ENCODE data around the gene WDR86.

Gene WDR86

DNA sequence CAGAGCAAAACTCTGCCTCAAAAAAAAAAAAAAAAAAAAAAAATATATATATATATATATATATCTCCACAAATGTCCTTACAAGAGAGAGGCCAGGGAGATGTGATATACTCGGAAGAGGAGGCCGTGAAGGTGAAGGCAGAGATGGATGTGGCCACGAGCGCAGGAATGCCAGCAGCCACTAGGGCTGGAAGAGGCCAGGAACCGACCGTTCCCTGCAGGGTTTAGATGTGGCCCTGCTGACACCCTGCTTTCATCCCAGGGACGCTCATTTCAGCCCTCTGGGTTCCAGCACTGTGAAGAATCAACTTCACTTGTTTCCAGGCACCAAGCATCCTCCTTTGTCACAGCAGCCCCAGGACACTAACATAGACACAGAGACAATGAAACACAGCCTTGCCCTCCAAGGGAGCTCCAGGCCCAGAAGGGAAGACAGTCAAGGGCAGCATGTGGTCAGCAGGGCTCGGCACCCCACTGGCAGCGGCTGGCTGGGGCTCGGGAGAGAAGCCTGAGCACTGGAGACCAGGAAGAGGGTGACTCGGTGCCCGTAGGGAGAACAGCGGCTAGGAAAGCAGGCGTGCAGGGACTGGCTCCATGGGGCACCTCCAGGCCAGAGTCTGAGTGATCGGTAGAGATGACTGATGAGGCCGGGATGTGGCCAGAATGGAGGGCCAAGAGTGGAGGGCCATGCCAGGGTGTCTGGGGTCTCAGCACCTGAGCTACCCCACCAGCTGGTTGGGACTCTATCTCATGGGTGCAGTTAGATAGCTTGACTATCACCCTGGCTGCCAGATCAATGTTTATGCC is 7.6 kb downstream of the WDR86 start:
- FAIRE-seq (no peak), DNase-seq (ENCODE audit: insufficient read length) (no peak)
- TF ChIP-seq POLR2A (IDR thresholded peaks at IDR 0.05; ENCODE audit: low read depth, low read length) (no peak), POLR2AphosphoS5 (IDR thresholded peaks at IDR 0.05; ENCODE audit: low read depth, low read length) (no peak), TAF1 (IDR thresholded peaks at IDR 0.05; ENCODE audit: borderline replicate concordance, low read depth, low read length) (no peak)

DNA sequence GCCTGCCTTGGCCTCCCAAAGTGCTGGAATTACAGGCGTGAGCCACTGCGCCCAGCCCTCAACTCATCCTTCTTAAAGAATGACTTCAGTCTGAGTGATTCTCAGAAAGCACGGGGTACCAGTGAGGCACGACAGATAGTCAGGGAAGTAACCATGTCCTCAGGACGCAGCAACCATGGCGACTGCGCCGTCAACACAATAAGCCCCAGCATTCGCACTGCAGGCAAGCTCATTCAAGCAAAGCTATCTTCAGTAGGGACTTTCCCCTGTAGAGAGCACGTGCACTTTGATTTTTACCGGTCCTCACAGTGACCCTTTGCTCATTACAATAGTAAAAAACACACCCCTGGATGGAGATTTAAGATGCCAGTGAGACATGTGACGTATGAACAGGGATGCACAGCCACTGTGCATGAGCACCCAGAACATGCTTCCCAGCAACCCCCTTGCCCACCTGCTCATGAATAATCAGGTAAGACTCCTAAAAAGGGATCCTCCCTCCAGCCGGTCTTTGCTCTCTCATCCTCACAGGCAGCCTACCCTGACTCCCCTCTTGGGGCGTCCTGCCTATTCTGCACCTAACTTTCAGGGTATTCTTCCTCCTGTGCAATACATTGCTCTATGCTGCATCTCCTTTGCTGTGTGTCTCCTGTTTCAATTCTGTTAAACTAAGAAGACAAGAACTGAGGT is 9.1 kb downstream of the WDR86 start:
- TF ChIP-seq TAF1 (IDR thresholded peaks at IDR 0.05; ENCODE audit: borderline replicate concordance, low read depth, low read length) (no peak), POLR2AphosphoS5 (IDR thresholded peaks at IDR 0.05; ENCODE audit: low read depth, low read length) (no peak), POLR2A (IDR thresholded peaks at IDR 0.05; ENCODE audit: low read depth, low read length) (no peak)
- FAIRE-seq (no peak), DNase-seq (ENCODE audit: insufficient read length) (peak; percentile 44)

DNA sequence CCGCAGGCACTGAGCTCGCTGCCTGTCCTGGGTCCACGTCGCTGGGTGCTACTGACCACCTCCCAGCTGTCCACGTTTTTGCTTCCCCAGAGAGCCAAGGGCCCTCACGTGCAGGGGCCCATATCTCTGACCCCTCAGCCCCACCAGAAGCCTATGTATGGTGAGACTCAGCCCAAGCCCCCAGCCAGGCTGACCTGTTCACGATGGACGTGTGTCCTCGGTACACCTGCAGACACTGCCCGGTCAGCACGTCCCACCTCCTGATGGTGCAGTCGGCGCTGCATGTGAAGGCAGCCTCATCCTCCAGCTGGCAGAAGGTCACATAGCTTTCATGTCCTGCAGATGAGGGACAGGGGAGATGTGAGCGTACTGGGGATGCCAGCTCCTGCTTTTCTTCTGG is 9.9 kb downstream of the WDR86 start:
- TF ChIP-seq TAF1 (IDR thresholded peaks at IDR 0.05; ENCODE audit: borderline replicate concordance, low read depth, low read length) (no peak), POLR2A (IDR thresholded peaks at IDR 0.05; ENCODE audit: low read depth, low read length) (no peak)
- FAIRE-seq (no peak), DNase-seq (ENCODE audit: insufficient read length) (peak; percentile 6)

- TF ChIP-seq POLR2A (IDR thresholded peaks at IDR 0.05; ENCODE audit: low read depth, low read length) (no peak), POLR2AphosphoS5 (IDR thresholded peaks at IDR 0.05; ENCODE audit: low read depth, low read length) (no peak), TAF1 (IDR thresholded peaks at IDR 0.05; ENCODE audit: borderline replicate concordance, low read depth, low read length) (no peak)
- DNase-seq (ENCODE audit: insufficient read length) (no peak), FAIRE-seq (no peak)
Measured at GRCh38 chr7:151399305-151399601, 10.6 kb downstream of the WDR86 start.

DNA sequence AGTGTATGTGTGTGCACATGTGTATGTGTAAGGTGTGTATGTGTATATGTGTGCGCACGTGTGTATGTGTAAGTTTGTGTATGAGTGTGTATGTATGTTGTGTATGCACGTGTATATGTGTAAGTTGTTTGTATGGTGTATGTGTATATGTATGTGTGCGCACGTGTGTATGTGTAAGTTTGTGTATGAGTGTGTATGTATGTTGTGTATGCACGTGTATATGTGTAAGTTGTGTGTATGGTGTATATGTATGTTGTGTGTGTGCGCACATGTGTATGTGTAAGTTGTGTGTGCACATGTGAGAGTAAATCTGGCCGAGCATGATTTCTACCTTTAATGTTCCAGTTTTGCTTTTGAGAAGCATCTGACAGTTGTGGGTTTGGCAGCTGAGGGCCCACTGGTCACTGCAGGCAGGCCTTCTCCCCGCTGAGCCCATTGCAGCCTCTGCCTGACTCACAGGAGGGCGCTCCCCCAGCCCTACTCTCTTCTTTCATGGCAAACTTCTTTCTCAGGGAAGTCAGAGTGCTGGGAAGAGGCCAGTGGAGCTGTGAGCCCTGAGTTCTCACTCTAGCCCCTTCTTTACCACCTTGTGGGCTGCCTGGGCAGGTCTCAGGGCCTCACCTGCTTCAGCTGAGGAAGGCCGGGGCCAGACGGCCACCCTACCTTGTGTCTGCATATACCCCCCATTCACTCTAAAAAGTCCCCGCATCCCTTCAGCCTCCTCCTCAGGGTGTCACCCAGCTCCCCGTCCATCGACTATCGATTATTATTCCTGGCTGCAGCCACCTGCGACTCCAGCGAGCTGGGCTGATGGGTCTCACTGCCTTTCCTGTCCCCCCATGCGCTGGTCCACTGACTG is 11.2 kb downstream of the WDR86 start:
- no peak for FAIRE-seq
- no peak for DNase-seq (ENCODE audit: insufficient read length)
- TF ChIP-seq POLR2AphosphoS5 (IDR thresholded peaks at IDR 0.05; ENCODE audit: low read depth, low read length) (no peak), POLR2A (IDR thresholded peaks at IDR 0.05; ENCODE audit: low read depth, low read length) (no peak), TAF1 (IDR thresholded peaks at IDR 0.05; ENCODE audit: borderline replicate concordance, low read depth, low read length) (no peak)

GRCh38 chr7:151397026-151397425 is 12.8 kb downstream of the WDR86 start:
- DNase-seq (ENCODE audit: insufficient read length) (no peak), FAIRE-seq (no peak)
- no peak for TF ChIP-seq POLR2A (IDR thresholded peaks at IDR 0.05; ENCODE audit: low read depth, low read length)
- no peak for TF ChIP-seq TAF1 (IDR thresholded peaks at IDR 0.05; ENCODE audit: borderline replicate concordance, low read depth, low read length)
- TF ChIP-seq POLR2AphosphoS5 (IDR thresholded peaks at IDR 0.05; ENCODE audit: low read depth, low read length): no peak

GRCh38 chr7:151396328-151396970 is 13.4 kb downstream of the WDR86 start:
- TF ChIP-seq POLR2A (IDR thresholded peaks at IDR 0.05; ENCODE audit: low read depth, low read length): no peak
- no peak for TF ChIP-seq TAF1 (IDR thresholded peaks at IDR 0.05; ENCODE audit: borderline replicate concordance, low read depth, low read length)
- TF ChIP-seq POLR2AphosphoS5 (IDR thresholded peaks at IDR 0.05; ENCODE audit: low read depth, low read length): no peak
- no peak for FAIRE-seq

GRCh38 chr7:151395036-151395367 is 14.8 kb downstream of the WDR86 start:
- FAIRE-seq: no peak
- DNase-seq (ENCODE audit: insufficient read length): no peak
- no peak for TF ChIP-seq TAF1 (IDR thresholded peaks at IDR 0.05; ENCODE audit: borderline replicate concordance, low read depth, low read length)
- TF ChIP-seq POLR2A (IDR thresholded peaks at IDR 0.05; ENCODE audit: low read depth, low read length): no peak
- TF ChIP-seq POLR2AphosphoS5 (IDR thresholded peaks at IDR 0.05; ENCODE audit: low read depth, low read length): no peak

More at GRCh38 chr7:151396328-151396970, 13.4 kb downstream of the WDR86 start:
- no peak for DNase-seq (ENCODE audit: insufficient read length)

DNA sequence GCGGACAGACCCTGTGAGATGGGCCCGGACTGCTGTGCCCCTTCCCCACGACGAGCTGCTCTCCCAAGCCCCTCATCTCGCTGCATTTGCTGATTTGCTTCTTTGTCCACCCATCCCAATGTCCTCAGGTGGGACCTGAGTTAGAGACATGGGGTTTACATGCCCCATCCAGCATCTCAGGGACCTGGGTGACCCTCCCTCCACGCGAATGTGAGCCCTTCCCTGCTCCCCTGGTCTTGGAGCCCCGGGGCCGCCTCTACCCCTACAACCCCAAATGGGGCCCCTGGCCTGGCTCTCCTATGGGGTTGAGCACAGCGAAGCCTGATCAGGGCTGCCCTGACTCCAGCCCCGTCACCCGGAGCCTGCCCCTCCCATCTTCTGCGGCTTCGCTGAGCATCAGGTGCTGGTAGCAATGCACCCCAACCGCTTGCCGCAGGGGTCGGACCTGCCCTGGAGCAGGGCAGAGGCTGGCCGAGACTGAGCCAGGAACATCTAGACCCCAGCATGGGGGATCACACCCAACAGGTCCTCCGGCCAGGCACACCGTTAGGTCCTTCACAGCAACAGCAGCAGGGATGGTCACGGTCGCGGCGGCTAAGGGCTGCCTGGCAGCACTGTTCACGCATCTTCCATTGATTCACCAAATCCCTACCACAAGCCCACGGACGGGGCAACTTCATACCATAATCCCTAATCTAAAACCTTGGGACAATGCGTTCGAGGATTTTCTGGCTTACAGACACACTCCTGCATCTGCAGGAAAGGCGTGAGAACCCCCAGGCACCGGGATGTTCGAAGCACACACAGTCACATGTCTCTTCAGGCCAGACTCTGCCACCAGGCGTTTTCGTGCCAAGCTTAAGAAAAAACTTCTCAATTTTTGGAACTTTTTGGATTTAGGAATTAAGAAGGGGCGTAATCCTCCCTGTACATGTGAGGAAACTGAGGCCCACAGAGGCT is 15.5 kb downstream of the WDR86 start:
- no peak for DNase-seq (ENCODE audit: insufficient read length)
- TF ChIP-seq POLR2AphosphoS5 (IDR thresholded peaks at IDR 0.05; ENCODE audit: low read depth, low read length): no peak
- TF ChIP-seq POLR2A (IDR thresholded peaks at IDR 0.05; ENCODE audit: low read depth, low read length): no peak
- TF ChIP-seq TAF1 (IDR thresholded peaks at IDR 0.05; ENCODE audit: borderline replicate concordance, low read depth, low read length): no peak
- no peak for FAIRE-seq
